NCI-H69 (cell line): ENCODE results near the gene FAM120B.

Experiments
- DNase-seq: peaks from one replicate; lab custom pipeline; 2025; lab: John Stamatoyannopoulos, UW

The FAM120B gene

GRCh38 chr6:170271771-170272314 is 34.7 kb upstream of the FAM120B start:
- DNase-seq: no peak

- DNase-seq: no peak
These were observed 34.1 kb upstream of the FAM120B start for GRCh38 chr6:170272341-170273065.

- no peak for DNase-seq
These were observed 33.4 kb upstream of the FAM120B start for GRCh38 chr6:170273191-170273590.

- no peak for DNase-seq
These were observed 32.9 kb upstream of the FAM120B start for GRCh38 chr6:170273681-170274080.

GRCh38 chr6:170274713-170275560 is 31.6 kb upstream of the FAM120B start:
- DNase-seq: no peak

GRCh38 chr6:170276369-170277057 is 30.0 kb upstream of the FAM120B start:
- DNase-seq: no peak

- no peak for DNase-seq
These were observed 28.4 kb upstream of the FAM120B start for GRCh38 chr6:170277893-170278742.

- no peak for DNase-seq
These were observed 27.8 kb upstream of the FAM120B start for GRCh38 chr6:170278743-170279094.

GRCh38 chr6:170279426-170279825 is 27.1 kb upstream of the FAM120B start:
- DNase-seq: no peak

GRCh38 chr6:170279977-170280688 is 26.4 kb upstream of the FAM120B start:
- DNase-seq: peak; percentile 98

GRCh38 chr6:170280689-170281045 is 25.9 kb upstream of the FAM120B start:
- no peak for DNase-seq

- no peak for DNase-seq
These were observed 24.9 kb upstream of the FAM120B start for GRCh38 chr6:170281331-170282292.

GRCh38 chr6:170282512-170283158 is 23.9 kb upstream of the FAM120B start:
- no peak for DNase-seq

- no peak for DNase-seq
These were observed 23.1 kb upstream of the FAM120B start for GRCh38 chr6:170283212-170284081.

- DNase-seq: no peak
These were observed 22.3 kb upstream of the FAM120B start for GRCh38 chr6:170284126-170284773.

GRCh38 chr6:170284866-170285469 is 21.6 kb upstream of the FAM120B start:
- DNase-seq: no peak

GRCh38 chr6:170285482-170285881 is 21.1 kb upstream of the FAM120B start:
- DNase-seq: no peak
